HG02973 (cell line): ENCODE data around the gene RHBDD2.
"Not testable (repeated sequence)": the region's sequence is repeated elsewhere in the genome, so short reads cannot be mapped to it uniquely, and the experiment has no call there.

Experiments used
- ATAC-seq: cut with Tn5 transposase; IDR thresholded peaks from one replicate; pipeline ENCODE4 v1.9.1; 2021; ENCODE audit warnings: moderate library complexity; ENCODE audit not compliant: unreplicated experiment

The RHBDD2 gene

DNA sequence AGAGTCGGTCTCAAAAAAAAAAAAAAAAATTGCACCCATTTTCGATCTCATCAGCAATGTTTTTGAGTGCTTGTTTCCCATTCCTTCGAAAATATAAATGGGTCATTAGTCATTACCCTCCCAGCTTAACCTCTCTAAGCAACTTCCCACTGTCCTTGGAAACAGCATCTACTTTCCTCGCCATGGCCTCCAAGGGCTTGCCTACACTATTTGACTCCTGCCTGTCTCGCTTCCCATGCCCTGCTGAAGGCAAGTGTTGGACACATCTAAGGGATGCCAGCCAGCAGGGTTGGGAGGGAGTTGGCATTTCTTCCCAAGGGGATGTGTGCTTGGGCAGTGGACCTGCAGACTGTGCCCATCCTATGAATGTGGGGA is 12.7 kb upstream of the RHBDD2 start:
- no peak for ATAC-seq

DNA sequence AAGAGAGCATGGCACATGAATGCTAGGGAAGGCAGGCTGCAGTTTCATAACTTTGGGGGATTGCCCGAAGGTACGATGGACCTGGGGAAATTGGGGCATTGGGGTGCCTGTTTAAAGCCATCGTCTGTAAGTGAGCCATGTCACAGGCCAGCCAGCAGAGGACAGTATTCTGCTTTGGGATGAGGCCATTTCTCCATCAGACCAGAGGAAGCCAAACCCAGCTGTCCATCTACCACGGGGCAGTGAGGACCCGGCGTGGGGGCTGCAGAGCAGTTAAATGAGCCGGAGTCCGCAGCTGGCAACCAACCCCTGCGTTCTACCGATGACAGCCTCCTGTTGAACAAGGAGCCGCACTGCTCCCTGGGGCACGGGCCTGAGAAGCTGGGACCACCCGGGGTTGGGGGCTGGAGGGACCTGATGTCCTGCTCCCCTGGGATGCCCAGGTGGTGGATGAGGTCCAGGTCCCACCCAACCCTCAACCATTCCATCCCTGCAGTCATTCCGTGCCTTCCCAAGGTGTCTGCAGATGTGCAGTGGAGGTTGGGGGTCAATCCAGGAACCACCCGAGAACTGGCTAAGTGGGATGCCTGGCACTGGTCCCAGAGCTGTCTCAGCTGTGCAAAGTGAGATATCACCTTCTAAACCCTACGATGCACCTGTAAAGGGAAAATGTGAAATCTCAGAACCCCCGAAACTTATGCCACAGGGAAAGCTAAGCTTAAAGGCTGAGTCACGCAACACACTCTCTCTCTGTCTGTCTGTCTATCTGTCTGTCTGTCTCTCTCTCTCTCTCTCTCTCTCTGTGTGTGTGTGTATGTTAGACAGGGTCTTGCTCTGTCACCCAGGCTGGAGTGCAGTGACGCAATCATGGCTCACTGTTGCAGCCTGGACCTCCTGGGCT is 12.1 kb upstream of the RHBDD2 start:
- ATAC-seq = no peak

DNA sequence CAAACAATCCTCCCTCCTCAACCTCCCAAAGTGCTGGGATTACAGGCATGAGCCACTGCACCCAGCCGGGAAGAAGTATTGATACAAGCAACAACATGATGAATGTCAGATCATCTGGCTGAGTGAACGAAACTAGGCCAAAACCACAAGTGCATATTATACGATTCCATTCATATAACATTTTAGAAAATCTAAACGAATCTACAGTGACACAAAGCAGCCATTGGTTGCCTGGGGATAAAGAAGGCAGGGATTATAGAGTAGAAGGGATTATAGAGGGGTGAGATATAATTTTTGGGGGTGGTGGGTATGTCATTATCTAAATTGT is 11.5 kb upstream of the RHBDD2 start:
- ATAC-seq = no peak

DNA sequence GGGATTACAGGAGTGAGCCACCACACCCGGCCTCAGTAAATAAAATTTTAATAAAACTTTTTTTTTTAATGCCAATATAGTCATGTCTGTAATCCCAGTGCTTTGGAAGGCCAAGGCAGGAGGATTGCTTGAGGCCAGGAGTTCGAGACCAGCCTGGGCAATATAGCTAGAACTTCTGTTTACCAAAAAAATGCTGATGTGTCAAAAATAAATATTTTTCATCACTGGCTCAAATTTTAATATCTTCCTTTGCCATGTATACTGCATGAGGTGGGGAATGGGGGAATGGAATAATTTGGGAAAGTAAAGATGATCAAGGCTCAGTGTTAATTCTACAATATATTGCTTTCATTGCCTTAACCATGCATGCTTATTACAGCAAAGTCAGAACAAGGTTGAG is 10.7 kb upstream of the RHBDD2 start:
- ATAC-seq = no peak

DNA sequence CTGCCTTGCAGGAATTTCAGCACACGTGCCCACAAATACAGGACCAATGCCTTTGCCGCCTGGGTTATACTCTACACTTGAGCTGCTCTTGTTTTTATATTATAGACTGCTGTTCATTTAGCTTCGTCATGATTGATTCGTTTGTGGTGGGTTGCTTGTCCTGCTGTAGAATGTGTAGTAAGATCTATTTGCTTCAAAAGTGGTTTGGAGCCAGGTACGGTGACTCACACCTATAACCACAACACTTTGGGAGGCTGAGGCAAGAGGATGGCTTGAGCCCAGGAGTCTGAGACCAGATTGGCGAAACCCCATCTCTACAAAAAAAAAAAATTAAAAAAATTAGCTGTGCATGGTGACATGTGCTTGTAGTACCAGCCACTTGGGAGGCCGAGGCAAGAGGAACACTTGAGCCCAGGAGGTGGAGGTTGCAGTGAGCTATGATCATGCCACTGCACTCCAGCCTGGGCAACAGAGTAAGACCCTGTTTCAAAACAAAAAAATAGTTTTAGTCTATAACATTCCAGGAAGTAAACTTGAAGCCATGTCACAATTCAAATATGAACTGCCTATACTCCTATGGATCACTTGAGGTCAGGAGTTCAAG is 9.0 kb upstream of the RHBDD2 start:
- ATAC-seq = no peak

DNA sequence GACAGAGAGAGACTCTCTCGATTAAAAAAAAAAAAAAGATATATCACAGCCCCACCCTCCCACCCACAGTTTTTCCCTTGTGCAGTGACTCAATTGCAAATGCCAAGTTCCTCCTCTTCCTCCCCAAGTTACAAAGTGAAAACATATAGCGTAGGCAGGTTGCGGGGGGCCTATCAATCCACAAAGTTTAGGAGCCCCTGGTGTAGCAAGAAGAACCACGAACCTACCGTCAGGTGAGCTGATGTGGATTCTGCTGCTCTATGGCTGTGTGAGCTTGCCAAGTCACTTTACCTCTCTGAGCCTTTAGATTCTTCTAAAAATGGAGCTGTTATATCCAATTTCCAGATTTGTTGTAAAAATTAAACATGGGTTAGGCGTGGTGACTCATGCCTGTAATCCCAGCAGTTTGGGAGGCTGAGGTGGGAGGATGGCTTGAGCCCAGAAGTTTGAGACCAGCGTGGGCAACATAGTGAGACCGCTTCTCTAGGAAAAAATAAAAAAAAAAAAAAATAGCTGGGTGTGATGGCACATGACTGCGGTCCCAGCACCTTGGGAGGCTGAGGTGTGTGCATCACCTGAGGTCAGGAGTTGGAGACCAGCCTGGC is 8.2 kb upstream of the RHBDD2 start:
- ATAC-seq = no peak

DNA sequence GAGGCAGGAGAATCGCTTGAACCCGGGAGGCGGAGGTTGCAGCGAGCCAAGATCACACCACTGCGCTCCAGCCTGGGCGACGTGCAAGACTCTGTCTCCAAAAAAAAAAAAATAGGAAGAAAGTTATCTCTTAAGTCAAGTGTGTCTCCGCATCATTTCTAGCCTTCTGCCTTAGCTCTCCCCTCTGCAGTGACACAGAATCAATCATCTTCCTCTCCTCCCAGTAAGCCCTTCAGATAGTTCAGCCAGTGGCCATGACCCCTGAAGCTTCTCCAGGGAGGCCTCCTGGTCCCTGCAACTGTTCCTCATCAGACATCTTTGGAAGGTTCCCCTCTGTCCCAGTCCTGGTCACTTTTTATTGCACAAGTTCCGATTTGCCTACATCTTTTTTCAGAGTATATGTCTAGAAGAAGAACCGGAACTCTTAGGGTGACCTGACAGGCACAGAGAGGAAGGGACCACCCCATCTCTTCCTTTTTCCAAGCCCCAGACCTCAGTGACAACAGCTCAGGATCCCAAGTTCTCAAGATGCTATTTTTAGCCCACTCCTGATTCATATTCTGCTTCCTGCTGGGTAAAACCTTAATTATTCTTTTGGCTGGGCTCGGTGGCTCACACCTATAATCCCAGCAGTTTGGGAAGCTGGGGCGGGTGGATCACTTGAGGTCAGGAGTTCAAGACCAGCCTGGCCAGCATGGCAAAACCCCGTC is 6.6 kb upstream of the RHBDD2 start:
- no peak for ATAC-seq

DNA sequence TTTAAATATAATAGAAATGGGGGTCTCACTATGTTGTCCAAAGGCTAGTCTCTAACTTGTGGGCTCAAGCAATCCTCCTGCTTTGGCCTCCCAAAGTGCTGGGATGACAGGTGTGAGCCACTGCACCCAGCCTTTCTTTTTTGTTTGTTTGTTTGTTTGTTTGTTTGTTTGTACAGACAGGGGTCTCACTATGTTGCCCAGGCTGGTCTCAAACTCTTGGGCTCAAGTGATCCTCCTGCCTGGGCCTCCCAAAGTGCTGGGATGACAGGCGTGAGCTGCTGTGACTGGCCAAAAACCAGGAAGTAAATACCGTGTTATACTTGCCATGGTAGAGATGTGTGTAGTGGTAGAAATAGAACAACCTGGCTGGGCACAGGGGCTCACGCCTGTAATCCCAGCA is 4.7 kb upstream of the RHBDD2 start:
- ATAC-seq = not testable (repeated sequence)

DNA sequence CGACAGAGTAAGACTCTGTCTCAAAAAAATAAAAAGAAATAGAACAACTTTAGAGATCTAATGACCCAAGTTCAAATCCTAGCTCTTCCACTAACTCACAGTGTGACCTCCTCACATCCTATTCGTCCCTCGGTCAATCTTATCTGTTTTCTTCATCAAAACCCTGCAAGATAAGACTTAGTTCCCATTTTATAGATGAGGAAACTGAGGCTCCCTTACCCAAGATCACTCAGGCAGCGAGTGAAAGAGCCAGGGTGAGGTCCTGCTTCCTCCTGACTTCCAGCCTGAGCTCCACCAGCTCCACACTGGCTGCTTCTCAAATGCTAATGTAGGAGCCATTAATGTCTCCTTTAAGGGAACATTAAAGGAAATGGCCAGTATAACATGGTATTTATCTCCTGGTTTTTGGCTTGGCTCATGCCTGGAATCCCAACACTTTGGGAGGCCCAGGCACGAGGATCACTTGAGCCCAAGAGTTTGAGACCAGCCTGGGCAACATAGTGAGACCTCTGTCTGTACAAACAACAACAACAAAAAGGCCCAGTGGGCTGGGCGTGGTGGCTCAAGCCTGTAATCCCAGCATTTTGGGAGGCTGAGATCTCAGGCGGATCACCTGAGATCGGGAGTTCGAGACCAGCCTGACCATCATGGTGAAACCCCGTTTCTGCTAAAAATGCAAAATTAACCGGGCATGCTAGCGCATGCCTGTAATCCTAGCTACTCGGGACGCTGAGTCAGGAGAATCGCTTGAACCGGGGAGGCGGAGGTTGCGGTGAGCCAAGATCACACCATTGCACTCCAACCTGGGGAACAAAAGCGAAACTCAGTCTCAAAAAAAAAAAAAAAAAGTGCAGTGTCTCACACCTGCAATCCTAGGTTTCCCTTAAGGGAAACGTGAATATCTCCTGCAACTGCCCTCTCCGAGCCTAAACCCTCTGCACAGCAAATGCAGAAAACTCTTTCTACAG is 3.4 kb upstream of the RHBDD2 start:
- ATAC-seq = no peak

DNA sequence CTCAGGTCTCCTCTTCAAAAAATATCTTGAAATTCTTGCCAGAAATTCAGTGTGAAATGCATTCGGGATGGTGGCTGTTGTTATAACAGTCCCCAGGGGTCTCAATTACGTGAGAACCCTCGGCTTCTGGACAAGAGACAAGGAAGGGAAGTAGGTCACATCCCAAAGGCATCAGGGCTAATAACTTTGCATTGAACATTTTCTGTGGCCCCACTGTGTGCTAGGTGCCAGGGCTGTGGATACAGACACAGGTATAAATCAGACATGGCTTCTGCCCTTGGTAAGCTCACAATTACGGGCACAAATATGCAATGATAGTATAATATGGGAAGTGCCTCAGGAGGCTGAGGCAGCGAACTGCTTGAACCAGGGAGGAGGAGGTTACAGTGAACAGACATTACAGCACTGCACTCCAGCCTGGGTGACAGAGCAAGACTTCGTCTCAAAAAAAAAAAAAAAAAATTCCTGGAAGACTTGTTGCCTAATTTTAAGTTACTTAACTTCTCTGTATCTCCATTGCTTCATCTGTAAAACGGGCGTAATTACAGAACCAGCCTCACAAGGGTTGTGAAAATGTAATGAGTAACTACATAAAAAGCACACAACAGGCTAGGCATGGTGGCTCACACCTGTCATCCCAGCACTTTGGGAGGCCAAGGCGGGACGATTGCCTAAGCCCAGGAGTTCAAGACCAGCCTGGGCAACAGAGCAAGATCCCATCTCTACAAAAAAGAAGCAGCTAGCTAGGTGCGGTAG is 2.5 kb upstream of the RHBDD2 start:
- no peak for ATAC-seq

DNA sequence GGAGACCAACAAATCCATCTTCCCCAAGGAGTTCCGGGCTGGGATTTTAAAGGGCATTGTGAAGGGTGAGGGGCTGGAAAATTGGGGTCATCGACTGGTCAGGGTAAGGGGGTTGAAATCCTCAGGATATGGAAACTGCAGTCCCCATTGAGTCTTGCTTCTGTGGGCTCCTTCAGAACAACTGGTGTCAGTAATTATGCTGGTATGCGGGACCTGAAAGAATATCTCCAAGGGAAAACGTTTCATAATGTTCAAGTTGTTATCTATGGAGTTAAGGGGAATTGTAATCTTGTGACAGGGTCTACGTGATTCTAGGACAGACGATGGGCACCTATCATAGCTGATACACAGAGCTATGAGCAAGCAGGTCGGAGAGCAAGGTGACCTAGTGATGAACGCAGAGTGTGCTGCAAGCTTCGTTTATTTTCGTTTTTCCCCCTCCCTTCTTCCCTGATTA is 494 bp upstream of the RHBDD2 start:
- peak; percentile 27 for ATAC-seq

DNA sequence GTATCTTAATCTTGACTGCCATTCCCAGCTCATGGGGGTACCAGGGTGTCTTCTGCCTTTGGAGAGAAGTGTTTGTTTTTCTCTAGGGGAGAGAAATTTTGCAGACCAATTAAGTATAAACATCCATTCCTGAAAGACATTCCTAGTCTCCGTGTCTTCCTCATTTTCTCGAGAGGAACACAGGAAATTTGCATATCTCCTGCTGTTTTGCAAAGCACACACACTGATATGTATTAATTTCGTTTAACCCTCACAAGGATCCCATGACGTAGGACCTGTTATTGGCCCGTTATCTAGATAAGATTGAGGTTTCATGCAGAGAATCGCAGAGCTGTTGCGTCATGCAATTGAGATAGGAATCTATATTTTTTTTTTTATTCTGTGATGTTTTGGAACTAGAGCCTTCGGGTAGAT is 944 bp downstream of the RHBDD2 start:
- no peak for ATAC-seq

DNA sequence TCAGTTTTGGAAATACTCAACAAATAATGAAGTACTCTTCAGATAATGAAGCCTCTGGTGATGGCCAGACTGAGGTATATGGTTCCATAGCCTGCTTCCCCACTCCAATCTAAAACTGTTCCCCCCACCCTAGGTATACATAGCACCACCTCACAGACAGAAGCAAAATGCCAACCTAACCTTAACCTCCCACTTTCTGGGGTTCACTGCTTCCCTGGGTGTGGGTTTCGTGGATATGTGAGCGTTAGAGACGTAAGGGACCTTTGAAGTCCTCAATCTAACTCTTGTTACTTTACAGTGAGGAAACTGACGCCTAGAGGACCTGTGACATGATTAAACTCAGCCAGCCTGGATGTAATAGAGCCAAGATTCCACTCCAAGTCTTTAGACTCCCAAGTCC is 1.4 kb downstream of the RHBDD2 start:
- no peak for ATAC-seq

DNA sequence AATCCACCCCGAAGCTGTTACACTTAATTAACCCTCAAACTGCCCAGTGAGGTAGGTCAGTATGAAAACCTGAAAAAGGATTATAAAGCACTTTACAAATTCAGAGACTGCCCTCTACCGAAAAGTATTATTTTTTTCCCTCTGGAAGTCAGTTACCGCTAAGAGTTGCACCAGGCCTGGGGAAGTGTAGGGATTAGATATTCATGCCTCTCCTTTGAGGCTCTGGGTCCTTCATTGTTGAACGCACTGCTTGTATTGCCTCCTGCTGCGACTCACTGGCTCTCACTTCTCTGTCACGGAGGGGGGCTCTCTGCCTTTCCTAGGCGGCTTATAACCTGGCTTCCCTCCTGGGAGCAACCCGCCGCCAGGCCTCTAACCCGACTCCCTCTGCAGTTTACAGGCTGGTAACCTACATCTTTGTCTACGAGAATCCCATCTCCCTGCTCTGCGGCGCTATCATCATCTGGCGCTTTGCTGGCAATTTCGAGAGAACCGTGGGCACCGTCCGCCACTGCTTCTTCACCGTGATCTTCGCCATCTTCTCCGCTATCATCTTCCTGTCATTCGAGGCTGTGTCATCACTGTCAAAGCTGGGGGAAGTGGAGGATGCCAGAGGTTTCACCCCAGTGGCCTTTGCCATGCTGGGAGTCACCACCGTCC is 2.7 kb downstream of the RHBDD2 start:
- ATAC-seq = no peak

DNA sequence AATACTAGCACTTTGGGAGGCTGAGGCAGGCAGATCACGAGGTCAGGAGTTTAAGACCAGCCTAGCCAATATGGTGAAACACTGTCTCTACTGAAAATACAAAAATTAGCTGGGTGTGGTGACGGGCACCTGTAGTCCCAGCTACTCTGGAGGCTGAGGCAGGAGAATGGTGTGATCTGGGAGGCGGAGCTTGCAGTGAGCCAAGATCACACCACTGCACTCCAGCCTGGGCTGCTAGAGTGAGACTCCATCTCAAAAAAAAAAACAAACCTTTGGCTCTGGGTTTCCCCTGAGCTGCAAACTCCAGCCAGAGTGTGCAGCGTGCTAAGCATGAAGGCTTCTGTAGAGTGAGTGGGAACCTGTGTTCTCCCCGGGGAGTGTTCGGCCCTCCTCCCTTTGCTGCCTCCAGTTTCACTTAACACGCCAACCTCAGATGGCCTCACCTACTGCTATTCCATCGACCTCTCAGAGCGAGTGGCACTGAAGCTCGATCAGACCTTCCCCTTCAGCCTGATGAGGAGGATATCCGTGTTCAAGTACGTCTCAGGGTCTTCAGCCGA is 4.5 kb downstream of the RHBDD2 start:
- ATAC-seq = not testable (repeated sequence)

DNA sequence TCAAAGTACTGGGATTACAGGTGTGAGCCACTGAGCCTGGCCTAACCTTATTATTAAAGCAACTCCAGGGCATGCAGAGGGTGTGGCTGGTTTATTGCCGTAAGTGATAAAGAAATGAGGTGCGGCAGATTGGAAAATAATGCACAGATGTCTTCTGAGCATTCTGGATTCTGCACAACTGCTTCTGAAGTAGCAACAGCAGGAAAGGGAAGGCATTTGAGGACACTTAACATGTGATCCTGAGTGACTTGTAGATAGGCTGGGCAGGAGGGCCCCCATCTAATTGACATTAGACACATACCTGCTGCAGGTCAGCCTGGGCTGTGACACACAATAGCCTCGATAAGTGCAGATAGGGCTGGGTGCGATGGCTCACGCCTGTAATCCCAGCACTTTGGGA is 5.6 kb downstream of the RHBDD2 start:
- no peak for ATAC-seq

DNA sequence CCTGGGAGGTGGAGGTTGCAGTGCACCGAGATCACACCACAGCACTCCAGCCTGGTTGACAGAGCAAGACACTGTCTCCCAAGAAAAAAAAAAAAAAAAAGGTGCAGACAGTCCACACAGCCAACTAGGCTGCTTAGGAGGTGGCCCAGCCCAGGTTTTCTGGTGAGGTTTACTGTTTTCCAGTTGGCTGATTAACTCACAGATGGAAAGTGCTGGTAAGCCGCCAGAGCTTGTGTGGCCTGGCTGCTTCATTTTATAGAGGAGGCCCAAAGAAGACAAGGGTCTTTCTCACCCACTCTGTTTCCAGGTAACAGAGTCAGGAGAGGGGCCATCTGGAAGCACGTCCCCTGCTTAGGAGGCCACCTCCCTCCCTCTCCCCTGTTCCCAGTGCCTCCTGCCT is 6.2 kb downstream of the RHBDD2 start:
- ATAC-seq = no peak

DNA sequence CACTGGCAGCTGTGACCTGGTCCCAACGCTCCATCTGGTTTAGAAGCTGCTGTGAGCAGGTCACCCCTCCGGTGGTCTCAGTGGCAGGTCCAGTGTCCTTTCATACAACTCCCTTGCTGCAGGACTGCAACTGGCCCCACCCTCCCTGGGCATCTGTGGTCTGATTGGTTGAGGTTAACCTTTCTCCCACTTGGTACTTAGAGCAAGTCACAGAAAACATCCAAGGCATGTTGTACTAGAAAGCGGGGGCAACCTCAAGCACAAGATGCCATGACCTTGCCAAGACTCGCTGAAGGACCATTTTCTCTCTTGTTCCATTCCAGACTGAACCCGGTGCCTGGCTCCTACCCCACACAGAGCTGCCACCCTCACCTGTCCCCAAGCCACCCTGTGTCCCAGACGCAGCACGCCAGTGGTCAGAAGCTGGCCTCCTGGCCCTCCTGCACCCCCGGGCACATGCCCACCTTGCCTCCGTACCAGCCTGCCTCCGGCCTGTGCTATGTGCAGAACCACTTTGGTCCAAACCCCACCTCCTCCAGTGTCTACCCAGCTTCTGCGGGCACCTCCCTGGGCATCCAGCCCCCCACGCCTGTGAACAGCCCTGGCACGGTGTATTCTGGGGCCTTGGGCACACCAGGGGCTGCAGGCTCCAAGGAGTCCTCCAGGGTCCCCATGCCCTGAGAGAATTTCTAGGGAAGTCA is 9.0 kb downstream of the RHBDD2 start:
- ATAC-seq = no peak
